Measurements from ENCODE around the gene PKP1.

DNA sequence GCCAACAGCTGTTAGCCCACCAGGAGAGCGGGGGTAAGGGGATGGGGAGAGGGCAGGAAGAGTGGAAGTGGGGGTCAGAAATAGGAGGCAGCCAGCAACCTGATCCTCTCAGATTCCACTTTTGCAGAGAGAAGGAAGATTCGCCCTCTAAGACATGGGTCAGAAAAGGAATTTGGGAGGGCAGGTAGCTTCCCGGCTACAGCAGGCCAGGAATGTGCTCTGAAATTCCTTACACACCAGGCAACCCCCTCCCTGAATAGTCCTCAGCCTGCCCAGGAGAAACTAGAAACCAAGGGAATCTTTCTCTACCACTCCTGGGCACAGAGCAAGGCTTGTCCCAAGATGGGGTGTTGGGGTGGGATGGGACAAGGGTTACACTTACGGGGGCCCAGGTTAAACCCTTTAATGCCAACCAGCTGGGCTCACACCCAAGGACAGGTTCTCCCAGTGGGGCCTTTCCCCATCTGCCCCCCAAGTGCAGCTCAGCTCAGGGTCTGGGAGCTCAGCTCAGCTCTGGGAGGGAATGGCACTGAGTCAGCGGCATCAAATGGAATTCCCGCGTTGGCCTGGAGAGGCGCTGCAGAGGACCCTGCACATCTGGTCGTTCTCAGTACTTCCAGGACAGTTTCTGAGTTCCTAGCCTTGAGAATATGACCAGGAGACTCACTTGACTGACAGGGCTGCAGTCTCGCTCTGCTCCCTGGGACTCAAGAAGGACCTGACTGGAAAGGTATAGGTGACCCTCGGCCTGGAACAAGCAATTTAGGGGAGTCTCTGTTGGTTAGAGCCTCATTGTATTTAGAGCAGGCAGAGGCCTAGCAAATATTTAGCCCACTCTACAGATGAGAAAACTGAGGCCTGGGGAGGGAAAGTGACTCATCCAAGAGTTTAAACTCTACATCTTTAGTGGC, 93.4 kb downstream of the PKP1 start:
- TF ChIP-seq, protein P1, sequence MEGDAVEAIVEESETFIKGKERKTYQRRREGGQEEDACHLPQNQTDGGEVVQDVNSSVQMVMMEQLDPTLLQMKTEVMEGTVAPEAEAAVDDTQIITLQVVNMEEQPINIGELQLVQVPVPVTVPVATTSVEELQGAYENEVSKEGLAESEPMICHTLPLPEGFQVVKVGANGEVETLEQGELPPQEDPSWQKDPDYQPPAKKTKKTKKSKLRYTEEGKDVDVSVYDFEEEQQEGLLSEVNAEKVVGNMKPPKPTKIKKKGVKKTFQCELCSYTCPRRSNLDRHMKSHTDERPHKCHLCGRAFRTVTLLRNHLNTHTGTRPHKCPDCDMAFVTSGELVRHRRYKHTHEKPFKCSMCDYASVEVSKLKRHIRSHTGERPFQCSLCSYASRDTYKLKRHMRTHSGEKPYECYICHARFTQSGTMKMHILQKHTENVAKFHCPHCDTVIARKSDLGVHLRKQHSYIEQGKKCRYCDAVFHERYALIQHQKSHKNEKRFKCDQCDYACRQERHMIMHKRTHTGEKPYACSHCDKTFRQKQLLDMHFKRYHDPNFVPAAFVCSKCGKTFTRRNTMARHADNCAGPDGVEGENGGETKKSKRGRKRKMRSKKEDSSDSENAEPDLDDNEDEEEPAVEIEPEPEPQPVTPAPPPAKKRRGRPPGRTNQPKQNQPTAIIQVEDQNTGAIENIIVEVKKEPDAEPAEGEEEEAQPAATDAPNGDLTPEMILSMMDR (IDR thresholded peaks at IDR 0.05; ENCODE audit: borderline replicate concordance, extremely low read depth, low read length, poor library complexity, severe bottlenecking), result peak; percentile 37
- TF ChIP-seq EZH2 (IDR thresholded peaks at IDR 0.05; ENCODE audit: borderline replicate concordance, low read depth, low read length, severe bottlenecking), result no peak

Measured in DND-41 (cell line).